AG04450 (cell line): ENCODE measurements around the gene SORCS2. TPM values are rescaled to one million over a fixed set of nuclear protein-coding genes. Genes with fewer than 3 reads are reported as not detected.

Experiments
- CTCF ChIA-PET: fragments of 300-600, 350-600 bp; formaldehyde crosslinking; extraction: SDS; loops from one replicate; lab custom pipeline; 2022; ENCODE audit warnings: antibody characterized with exemption, inconsistent platforms; lab: Charles Lee
- POLR2A ChIA-PET: fragments of 350-600 bp; formaldehyde crosslinking; extraction: SDS; loops from one replicate; lab custom pipeline; 2021; ENCODE audit warnings: antibody characterized with exemption, inconsistent platforms; lab: Yijun Ruan, JAX
- DNase-seq: peaks from one replicate; pipeline ENCODE4 v3.0.0-alpha.2; 2011; ENCODE audit warnings: low read depth, low spot score
- H3K27ac ChIP-seq: one replicate; pipeline ENCODE4 v1.5.1; 2012; ENCODE audit warnings: low read depth, low read length, control low read depth
- H3K27me3 ChIP-seq: one replicate; pipeline ENCODE4 v1.6.0; 2012; ENCODE audit warnings: low read length; ENCODE audit not compliant: control insufficient read depth, insufficient read depth
- H3K4me3 ChIP-seq: 2 replicates; pipeline ENCODE4 v1.5.1; 2011; ENCODE audit warnings: mild to moderate bottlenecking, low read depth, low read length, control low read depth
- H3K9me3 ChIP-seq: 2 replicates; pipeline ENCODE4 v1.5.1; 2012; ENCODE audit warnings: low read length; ENCODE audit not compliant: control insufficient read depth, insufficient read depth
- CTCF ChIP-seq: IDR thresholded peaks from 2 replicates; pipeline ENCODE4 v1.5.1; 2011; ENCODE audit warnings: low read depth, low read length, control low read depth, inconsistent platforms
- polyA plus RNA-seq: library from polyadenylated mRNA; depleted of rRNA; stranded (reverse); fragments of >200 nt; gene quantifications from 2 replicates; pipeline ENCODE4 v1.2.3, GENCODE V29; 2011

Gene SORCS2
- polyA plus RNA-seq, 1 experiment, result 0.29 TPM

GRCh38 chr4:7372673-7373072 is 180.3 kb downstream of the SORCS2 start:
- Histone ChIP-seq H3K4me3 (no peak overlapping the region), H3K27me3 (peaks cover 38% of the 10 kb centered on the region), H3K9me3 (no peaks in the 10 kb centered on the region), H3K27ac (no peak overlapping the region)
- POLR2A ChIA-PET, result no interaction called here
- CTCF ChIA-PET, result no interaction called here
- no peak for TF ChIP-seq CTCF
- DNase-seq, result no peak

GRCh38 chr4:7374571-7374970 is 182.2 kb downstream of the SORCS2 start:
- TF ChIP-seq CTCF, result no peak
- no peak for DNase-seq
- POLR2A ChIA-PET, result no interaction called here
- CTCF ChIA-PET, result no interaction called here
- peaks cover 41% of the 10 kb centered on the region for H3K27me3 ChIP-seq
- H3K9me3 ChIP-seq, result no peaks in the 10 kb centered on the region; the same call in 1 of the 2 replicates
- H3K4me3 ChIP-seq, result no peak overlapping the region
- no peak overlapping the region for H3K27ac ChIP-seq

- DNase-seq, result no peak
- Histone ChIP-seq H3K9me3 (no peaks in the 10 kb centered on the region; the same call in 1 of the 2 replicates), H3K4me3 (no peak overlapping the region), H3K27me3 (peaks cover 38% of the 10 kb centered on the region), H3K27ac (no peak overlapping the region)
- POLR2A ChIA-PET, result no interaction called here
- CTCF ChIA-PET, result no interaction called here
- TF ChIP-seq CTCF, result no peak
These were observed 183.1 kb downstream of the SORCS2 start for GRCh38 chr4:7375427-7375826.

GRCh38 chr4:7377223-7377865 is 185.0 kb downstream of the SORCS2 start:
- Histone ChIP-seq H3K27ac (no peak overlapping the region), H3K27me3 (peaks cover 38% of the 10 kb centered on the region), H3K9me3 (no peaks in the 10 kb centered on the region; the same call in 1 of the 2 replicates), H3K4me3 (no peak overlapping the region)
- no peak for TF ChIP-seq CTCF
- CTCF ChIA-PET, result no interaction called here
- no peak for DNase-seq
- POLR2A ChIA-PET, result no interaction called here

- no peak for TF ChIP-seq CTCF
- Histone ChIP-seq H3K27ac (no peak overlapping the region), H3K9me3 (no peaks in the 10 kb centered on the region; the same call in 1 of the 2 replicates), H3K4me3 (no peak overlapping the region), H3K27me3 (peaks cover 42% of the 10 kb centered on the region)
- CTCF ChIA-PET, result no interaction called here
- DNase-seq, result no peak
- POLR2A ChIA-PET, result no interaction called here
These were observed 186.8 kb downstream of the SORCS2 start for GRCh38 chr4:7379186-7379585.
